ENCODE results near the gene EGFR. TPM values are rescaled to one million over a fixed set of nuclear protein-coding genes. Genes with fewer than 3 reads are reported as not detected.

EGFR gene
- total RNA-seq, 1 experiment from 2014 or later = 448 TPM

GRCh38 chr7:55157764-55158105, 138.9 kb downstream of the EGFR start:
- ChIA-PET POLR2A (interaction anchor here (1.2 to 1.3 kb wide), 2 partner anchors 28 to 49 kb away, joined by 3 to 5 read pairs; no protein-coding TSS in a partner anchor), CTCF (interaction anchor here (0.6 kb wide), 1 partner anchor 384 kb away, joined by 4 read pairs; no protein-coding TSS in a partner anchor)
- no peak overlapping the region for H3K27ac Mint-ChIP-seq (ENCODE audit: low read depth, unreplicated experiment)
- H3K36me3 Mint-ChIP-seq (ENCODE audit: insufficient read depth, unreplicated experiment) = peaks cover 99% of the 10 kb centered on the region
- BruUV-seq (replicated peaks) = no TSS peak
- no peak overlapping the region for H3K4me3 Mint-ChIP-seq (ENCODE audit: unreplicated experiment)
- H3K27me3 Mint-ChIP-seq (ENCODE audit: insufficient read depth, unreplicated experiment) = no peaks in the 10 kb centered on the region
- H3K4me1 Mint-ChIP-seq (ENCODE audit: insufficient read depth, unreplicated experiment) = no peaks in the 10 kb centered on the region
- DNase-seq (ENCODE audit: unreplicated experiment) = no peak
- intact Hi-C loops (cut with micrococcal nuclease) = no loop called here
- H3K9me3 Mint-ChIP-seq (ENCODE audit: unreplicated experiment) = no peaks in the 10 kb centered on the region
- TF ChIP-seq, protein P1, sequence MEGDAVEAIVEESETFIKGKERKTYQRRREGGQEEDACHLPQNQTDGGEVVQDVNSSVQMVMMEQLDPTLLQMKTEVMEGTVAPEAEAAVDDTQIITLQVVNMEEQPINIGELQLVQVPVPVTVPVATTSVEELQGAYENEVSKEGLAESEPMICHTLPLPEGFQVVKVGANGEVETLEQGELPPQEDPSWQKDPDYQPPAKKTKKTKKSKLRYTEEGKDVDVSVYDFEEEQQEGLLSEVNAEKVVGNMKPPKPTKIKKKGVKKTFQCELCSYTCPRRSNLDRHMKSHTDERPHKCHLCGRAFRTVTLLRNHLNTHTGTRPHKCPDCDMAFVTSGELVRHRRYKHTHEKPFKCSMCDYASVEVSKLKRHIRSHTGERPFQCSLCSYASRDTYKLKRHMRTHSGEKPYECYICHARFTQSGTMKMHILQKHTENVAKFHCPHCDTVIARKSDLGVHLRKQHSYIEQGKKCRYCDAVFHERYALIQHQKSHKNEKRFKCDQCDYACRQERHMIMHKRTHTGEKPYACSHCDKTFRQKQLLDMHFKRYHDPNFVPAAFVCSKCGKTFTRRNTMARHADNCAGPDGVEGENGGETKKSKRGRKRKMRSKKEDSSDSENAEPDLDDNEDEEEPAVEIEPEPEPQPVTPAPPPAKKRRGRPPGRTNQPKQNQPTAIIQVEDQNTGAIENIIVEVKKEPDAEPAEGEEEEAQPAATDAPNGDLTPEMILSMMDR (IDR thresholded peaks at IDR 0.05; ENCODE audit: unreplicated experiment) = no peak

GRCh38 chr7:55158541-55159382, 139.9 kb downstream of the EGFR start:
- TF ChIP-seq, protein P1 (IDR thresholded peaks at IDR 0.05; ENCODE audit: unreplicated experiment) = no peak
- BruUV-seq (replicated peaks) = no TSS peak
- Mint-ChIP-seq H3K9me3 (ENCODE audit: unreplicated experiment) (no peaks in the 10 kb centered on the region), H3K27me3 (ENCODE audit: insufficient read depth, unreplicated experiment) (no peaks in the 10 kb centered on the region), H3K4me1 (ENCODE audit: insufficient read depth, unreplicated experiment) (no peaks in the 10 kb centered on the region), H3K27ac (ENCODE audit: low read depth, unreplicated experiment) (no peak overlapping the region), H3K4me3 (ENCODE audit: unreplicated experiment) (no peak overlapping the region), H3K36me3 (ENCODE audit: insufficient read depth, unreplicated experiment) (peaks cover 99% of the 10 kb centered on the region)
- no peak for DNase-seq (ENCODE audit: unreplicated experiment)
- intact Hi-C loops (cut with micrococcal nuclease) = no loop called here
- ChIA-PET POLR2A (interaction anchor here (0.6 to 1.2 kb wide), 2 partner anchors 27 to 231 kb away, joined by 3 to 5 read pairs; no protein-coding TSS in a partner anchor), CTCF (interaction anchor here (0.6 kb wide), 2 partner anchors 294 to 391 kb away, joined by 3 read pairs; no protein-coding TSS in a partner anchor)

- H3K27ac Mint-ChIP-seq (ENCODE audit: low read depth, unreplicated experiment) = no peak overlapping the region
- H3K4me1 Mint-ChIP-seq (ENCODE audit: insufficient read depth, unreplicated experiment) = no peaks in the 10 kb centered on the region
- BruUV-seq (replicated peaks) = no TSS peak
These were observed 141.7 kb downstream of the EGFR start for GRCh38 chr7:55160539-55160938.

GRCh38 chr7:55161154-55161687, 142.4 kb downstream of the EGFR start:
- CTCF ChIA-PET = interaction anchor here (0.7 to 0.8 kb wide), 2 partner anchors 26 to 277 kb away, joined by 3 read pairs; no protein-coding TSS in a partner anchor
- Mint-ChIP-seq H3K27me3 (ENCODE audit: insufficient read depth, unreplicated experiment) (no peaks in the 10 kb centered on the region), H3K4me3 (ENCODE audit: unreplicated experiment) (no peak overlapping the region), H3K9me3 (ENCODE audit: unreplicated experiment) (peaks cover under 1% of the 10 kb centered on the region), H3K27ac (ENCODE audit: low read depth, unreplicated experiment) (no peak overlapping the region), H3K36me3 (ENCODE audit: insufficient read depth, unreplicated experiment) (peaks cover 99% of the 10 kb centered on the region), H3K4me1 (ENCODE audit: insufficient read depth, unreplicated experiment) (peaks cover 2% of the 10 kb centered on the region)
- no TSS peak for BruUV-seq (replicated peaks)
- TF ChIP-seq, protein P1 (IDR thresholded peaks at IDR 0.05; ENCODE audit: unreplicated experiment) = no peak
- intact Hi-C loops (cut with micrococcal nuclease) = no loop called here
- POLR2A ChIA-PET = no interaction called here
- DNase-seq (ENCODE audit: unreplicated experiment) = no peak

More at GRCh38 chr7:55160539-55160938, 141.7 kb downstream of the EGFR start:
- TF ChIP-seq, protein P1 (IDR thresholded peaks at IDR 0.05; ENCODE audit: unreplicated experiment) = no peak
- H3K27me3 Mint-ChIP-seq (ENCODE audit: insufficient read depth, unreplicated experiment) = no peaks in the 10 kb centered on the region
- H3K36me3 Mint-ChIP-seq (ENCODE audit: insufficient read depth, unreplicated experiment) = peaks cover 99% of the 10 kb centered on the region
- H3K9me3 Mint-ChIP-seq (ENCODE audit: unreplicated experiment) = no peaks in the 10 kb centered on the region
- intact Hi-C loops (cut with micrococcal nuclease) = no loop called here
- no peak overlapping the region for H3K4me3 Mint-ChIP-seq (ENCODE audit: unreplicated experiment)
- POLR2A ChIA-PET = no interaction called here
- CTCF ChIA-PET = interaction anchor here (0.6 to 0.8 kb wide), 2 partner anchors 10 to 27 kb away, joined by 3 read pairs; no protein-coding TSS in a partner anchor
- DNase-seq (ENCODE audit: unreplicated experiment) = no peak
